SU-DHL-6 (cell line): Measurements from ENCODE around the gene POLR3B.

Source experiments
- CTCF ChIP-seq: fragments of 200-600 bp; sonication (generic); IDR thresholded peaks from one replicate; pipeline ENCODE4 v1.5.1; 2017; ENCODE audit warnings: antibody characterized with exemption, mild to moderate bottlenecking, low read length, moderate library complexity; ENCODE audit not compliant: insufficient read depth, poor library complexity, severe bottlenecking
- EZH2phosphoT487 ChIP-seq: fragments of 200-600 bp; sonication (generic), shearing (Covaris generic); conservative IDR thresholded peaks from 2 replicates; pipeline ENCODE4 v1.6.1; 2018; ENCODE audit warnings: mild to moderate bottlenecking, antibody characterized with exemption, low read length, moderate library complexity, mixed read lengths

- TF ChIP-seq CTCF (no peak), EZH2phosphoT487 (no peak)
Observed at GRCh38 chr12:106309671-106310505, 47.7 kb upstream of the POLR3B start.
